Cardiac muscle cell (in vitro differentiated cells and primary cell): ENCODE results near the gene C1QC. TPM values are rescaled to one million over a fixed set of nuclear protein-coding genes. Genes with fewer than 3 reads are reported as not detected.

Experiments used
- DNase-seq, 2 donors: peaks; one replicate each; pipeline versions ENCODE4 v3.0.0 to v3.0.0-alpha.2; 2010 to 2017; ENCODE audit warnings: low read depth in 1 of 2, low spot score in 1 of 2
- H3K27ac ChIP-seq: fragments of 200-600 bp; sonication (generic); 2 replicates; pipeline ENCODE4 v1.5.1; 2016
- H3K27me3 ChIP-seq: fragments of 200-600 bp; sonication (generic); 2 replicates; pipeline ENCODE4 v1.6.0; 2016; ENCODE audit warnings: control low read depth
- H3K36me3 ChIP-seq: fragments of 200-600 bp; sonication (generic); 2 replicates; pipeline ENCODE4 v1.5.1; 2016; ENCODE audit warnings: control low read depth
- H3K4me1 ChIP-seq: fragments of 200-600 bp; sonication (generic); 2 replicates; pipeline ENCODE4 v1.8.1; 2017; ENCODE audit warnings: low read depth, mild to moderate bottlenecking, mixed run types
- H3K4me3 ChIP-seq: fragments of 200-600 bp; sonication (generic); 2 replicates; pipeline ENCODE4 v1.5.1; 2016; ENCODE audit warnings: mild to moderate bottlenecking
- H3K9me3 ChIP-seq: fragments of 200-600 bp; sonication (generic); 2 replicates; pipeline ENCODE4 v1.5.1; 2017; ENCODE audit warnings: low read depth, mild to moderate bottlenecking, control low read depth
- CTCF ChIP-seq: IDR thresholded peaks from 2 replicates; pipeline ENCODE4 v1.5.1; 2012; ENCODE audit warnings: low read depth, mild to moderate bottlenecking, low read length
- polyA plus RNA-seq: library from polyadenylated mRNA; unstranded; fragments of >200 nt; fragmentation: Nextera tagmentation; extraction: Ambion mirVana; gene quantifications from 2 replicates; pipeline ENCODE4 v1.2.1, GENCODE V29; 2016
- total RNA-seq: library from RNA; depleted of rRNA; stranded (reverse); fragments of >200 nt; gene quantifications from 2 replicates; pipeline ENCODE4 v1.2.3, GENCODE V29; 2016

The C1QC gene
- total and polyA plus RNA-seq, 2 experiments from 2014 or later = not detected

- peak; percentile 93 for TF ChIP-seq CTCF
- Histone ChIP-seq H3K27ac (no peak overlapping the region), H3K4me3 (no peak overlapping the region), H3K9me3 (no peaks in the 10 kb centered on the region), H3K27me3 (peaks cover 28% of the 10 kb centered on the region), H3K4me1 (no peaks in the 10 kb centered on the region), H3K36me3 (no peaks in the 10 kb centered on the region)
- peak; percentile 63 to 84 for DNase-seq
Measured at GRCh38 chr1:22641906-22642636, 1.4 kb upstream of the C1QC start.

GRCh38 chr1:22643928-22644327 is 495 bp downstream of the C1QC start:
- Histone ChIP-seq H3K36me3 (no peaks in the 10 kb centered on the region), H3K4me3 (no peak overlapping the region), H3K9me3 (no peaks in the 10 kb centered on the region), H3K27me3 (peaks cover 26% of the 10 kb centered on the region), H3K4me1 (no peaks in the 10 kb centered on the region), H3K27ac (no peak overlapping the region)
- DNase-seq = no peak
- TF ChIP-seq CTCF = no peak

- peaks cover 26% of the 10 kb centered on the region for H3K27me3 ChIP-seq
- H3K4me1 ChIP-seq = no peaks in the 10 kb centered on the region
- no peak for TF ChIP-seq CTCF
- no peaks in the 10 kb centered on the region for H3K9me3 ChIP-seq
- no peak overlapping the region for H3K27ac ChIP-seq
- DNase-seq = no peak
- H3K4me3 ChIP-seq = no peak overlapping the region
- no peaks in the 10 kb centered on the region for H3K36me3 ChIP-seq
Measured at GRCh38 chr1:22645931-22646330, 2.5 kb downstream of the C1QC start.

- DNase-seq = peak in 1 of 2 donors; percentile 35
- Histone ChIP-seq H3K27me3 (peaks cover 26% of the 10 kb centered on the region), H3K4me1 (no peaks in the 10 kb centered on the region), H3K4me3 (no peak overlapping the region), H3K27ac (no peak overlapping the region), H3K36me3 (no peaks in the 10 kb centered on the region), H3K9me3 (no peaks in the 10 kb centered on the region)
- no peak for TF ChIP-seq CTCF
Measured at GRCh38 chr1:22646384-22646783, 3.0 kb downstream of the C1QC start.

GRCh38 chr1:22650089-22650693 is 6.8 kb downstream of the C1QC start:
- Histone ChIP-seq H3K27ac (no peak overlapping the region), H3K9me3 (no peaks in the 10 kb centered on the region), H3K4me1 (no peaks in the 10 kb centered on the region), H3K27me3 (peaks cover 14% of the 10 kb centered on the region), H3K4me3 (no peak overlapping the region), H3K36me3 (no peaks in the 10 kb centered on the region)
- no peak for TF ChIP-seq CTCF
- no peak for DNase-seq
